Hepatocyte (in vitro differentiated cells): ENCODE results near the gene CHRD. TPM values are rescaled to one million over a fixed set of nuclear protein-coding genes. Genes with fewer than 3 reads are reported as not detected.

Experiments
- DNase-seq: peaks from one replicate; pipeline ENCODE4 v3.0.0-alpha.2; 2016; ENCODE audit warnings: low spot score
- H2AFZ ChIP-seq: fragments of 200-600 bp; sonication (generic); 2 replicates; pipeline ENCODE4 v1.6.0; 2016; ENCODE audit warnings: antibody characterized with exemption, mild to moderate bottlenecking
- H3K27ac ChIP-seq: fragments of 200-600 bp; sonication (generic); 2 replicates; pipeline ENCODE4 v1.5.1; 2016; ENCODE audit warnings: mild to moderate bottlenecking
- H3K27me3 ChIP-seq: fragments of 200-600 bp; sonication (generic); 2 replicates; pipeline ENCODE4 v1.6.1; 2016
- H3K36me3 ChIP-seq: fragments of 200-600 bp; sonication (generic); replicated peaks from 2 replicates; pipeline ENCODE4 v1.5.1; 2016; ENCODE audit warnings: low read depth; ENCODE audit not compliant: insufficient read depth
- H3K4me1 ChIP-seq: fragments of 200-600 bp; sonication (generic); 2 replicates; pipeline ENCODE4 v1.5.1; 2016; ENCODE audit warnings: mild to moderate bottlenecking, moderate library complexity; ENCODE audit not compliant: insufficient read depth
- H3K4me2 ChIP-seq: fragments of 200-600 bp; sonication (generic); 2 replicates; pipeline ENCODE4 v1.6.0; 2016
- H3K4me3 ChIP-seq: fragments of 200-600 bp; sonication (generic); 2 replicates; pipeline ENCODE4 v1.5.1; 2016; ENCODE audit warnings: mild to moderate bottlenecking
- H3K79me2 ChIP-seq: fragments of 200-600 bp; sonication (generic); 2 replicates; pipeline ENCODE4 v1.6.0; 2017; ENCODE audit warnings: mild to moderate bottlenecking
- H3K9me2 ChIP-seq: fragments of 200-600 bp; sonication (generic); replicated peaks from 2 replicates; pipeline ENCODE4 v1.6.0; 2017; ENCODE audit warnings: mild to moderate bottlenecking; ENCODE audit not compliant: insufficient read depth
- H3K9me3 ChIP-seq: fragments of 200-600 bp; sonication (generic); 2 replicates; pipeline ENCODE4 v1.5.1; 2016; ENCODE audit warnings: low read depth, mild to moderate bottlenecking
- H4K20me1 ChIP-seq: fragments of 200-600 bp; sonication (generic); 2 replicates; pipeline ENCODE4 v1.6.0; 2016; ENCODE audit warnings: mild to moderate bottlenecking; ENCODE audit not compliant: insufficient read depth, poor library complexity, severe bottlenecking
- CTCF ChIP-seq: fragments of 200-600 bp; sonication (generic); IDR thresholded peaks from 2 replicates; pipeline ENCODE4 v1.5.1; 2016; ENCODE audit warnings: antibody characterized with exemption, mild to moderate bottlenecking; ENCODE audit not compliant: poor library complexity
- EZH2 ChIP-seq: fragments of 200-600 bp; sonication (generic); IDR thresholded peaks from 2 replicates; pipeline ENCODE4 v1.6.1; 2016; ENCODE audit warnings: antibody characterized with exemption, mild to moderate bottlenecking, borderline replicate concordance
- EZH2phosphoT487 ChIP-seq: fragments of 200-600 bp; sonication (generic); IDR thresholded peaks from one replicate; pipeline ENCODE4 v1.6.1; 2018; ENCODE audit warnings: antibody characterized with exemption, mild to moderate bottlenecking, low read depth, moderate library complexity; ENCODE audit not compliant: unreplicated experiment, severe bottlenecking
- WGBS: methylation state at CpG from one replicate; pipeline ENCODE4 v1.1.6; 2016; ENCODE audit warnings: low lambda C conversion rate; ENCODE audit errors: missing lambda C conversion rate; 5-methylcytosine and 5-hydroxymethylcytosine counted together
- polyA plus RNA-seq: library from polyadenylated mRNA; unstranded; fragments of >200 nt; fragmentation: Nextera tagmentation; extraction: Ambion mirVana; gene quantifications from 2 replicates; pipeline ENCODE4 v1.2.1, GENCODE V29; 2016
- total RNA-seq: library from RNA; depleted of rRNA; stranded (reverse); fragments of >200 nt; gene quantifications from 2 replicates; pipeline ENCODE4 v1.2.3, GENCODE V29; 2014

Gene CHRD
- total and polyA plus RNA-seq, 2 experiments from 2014 or later, result 13.6 to 16.1 TPM

GRCh38 chr3:184417619-184418327 is 37.9 kb downstream of the CHRD start:
- Histone ChIP-seq H4K20me1 (no peaks in the 10 kb centered on the region), H3K36me3 (no peaks in the 10 kb centered on the region), H3K4me3 (no peak overlapping the region), H3K79me2 (no peaks in the 10 kb centered on the region), H2AFZ (no peak overlapping the region), H3K9me3 (no peaks in the 10 kb centered on the region), H3K9me2 (no peaks in the 10 kb centered on the region), H3K4me1 (peaks cover 6% of the 10 kb centered on the region), H3K4me2 (no peak overlapping the region), H3K27ac (no peak overlapping the region), H3K27me3 (no peaks in the 10 kb centered on the region)
- 47% methylated on average over 14 of the region's 14 CpGs for WGBS
- peak; percentile 81 for DNase-seq
- TF ChIP-seq EZH2 (no peak), CTCF (peak; percentile 76), EZH2phosphoT487 (no peak)

- no peak for DNase-seq
- Histone ChIP-seq H3K27ac (no peak overlapping the region), H3K4me3 (no peak overlapping the region), H2AFZ (no peak overlapping the region), H3K27me3 (no peaks in the 10 kb centered on the region), H3K9me3 (no peaks in the 10 kb centered on the region), H4K20me1 (no peaks in the 10 kb centered on the region), H3K79me2 (no peaks in the 10 kb centered on the region), H3K36me3 (no peaks in the 10 kb centered on the region), H3K9me2 (no peaks in the 10 kb centered on the region), H3K4me2 (no peak overlapping the region), H3K4me1 (peaks cover 6% of the 10 kb centered on the region)
- no peak for TF ChIP-seq EZH2phosphoT487
- no peak for TF ChIP-seq CTCF
- no peak for TF ChIP-seq EZH2
- 69% methylated on average over 5 of the region's 5 CpGs for WGBS
Measured at GRCh38 chr3:184419171-184419570, 39.3 kb downstream of the CHRD start.

DNA sequence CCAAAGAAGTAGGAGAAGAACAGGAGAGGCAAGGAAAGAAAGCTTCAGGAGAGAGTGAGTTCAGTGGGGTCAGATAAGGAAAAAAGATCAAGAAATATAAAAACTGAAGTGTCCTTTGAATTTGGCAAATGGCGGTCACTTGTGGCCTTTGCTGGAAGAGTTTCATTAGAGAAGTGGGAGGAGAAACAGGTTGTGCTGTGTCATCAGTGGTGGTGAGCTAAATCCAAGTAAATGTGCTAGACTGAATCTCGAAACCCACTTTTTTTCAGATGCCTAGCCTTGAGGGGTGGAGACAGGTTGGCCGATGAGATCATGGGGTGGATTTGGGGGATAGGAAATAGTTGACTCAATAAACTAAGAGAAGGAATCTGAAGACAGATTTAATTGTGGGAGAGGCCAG is 43.7 kb downstream of the CHRD start:
- Histone ChIP-seq H3K36me3 (no peaks in the 10 kb centered on the region), H3K4me1 (no peaks in the 10 kb centered on the region), H3K27me3 (no peaks in the 10 kb centered on the region), H3K4me2 (no peak overlapping the region), H2AFZ (no peak overlapping the region), H3K4me3 (no peak overlapping the region), H3K27ac (no peak overlapping the region), H3K9me2 (no peaks in the 10 kb centered on the region), H3K9me3 (no peaks in the 10 kb centered on the region), H4K20me1 (no peaks in the 10 kb centered on the region), H3K79me2 (no peaks in the 10 kb centered on the region)
- 96% methylated on average over 3 of the region's 3 CpGs for WGBS
- DNase-seq, result no peak
- TF ChIP-seq CTCF (no peak), EZH2 (no peak), EZH2phosphoT487 (no peak)
